ENCODE data around the gene NKTR. TPM values are rescaled to one million over a fixed set of nuclear protein-coding genes. Genes with fewer than 3 reads are reported as not detected.

Gene NKTR
- total and polyA plus RNA-seq, 9 of the 15 experiments (the other 6 are each of a cell fraction or from before 2014, with no cell fraction given) = 19.7 to 123 (median 92.6) TPM

- TF ChIP-seq TFE3 (CRISPR knock-in tag; IDR thresholded peaks at IDR 0.05) = no peak
- TF ChIP-seq POLR2AphosphoS2 (IDR thresholded peaks at IDR 0.05; ENCODE audit: low read length) = peak; percentile 85; the same call in 1 of the 2 replicates
- TF ChIP-seq AFF4 (CRISPR knock-in tag; IDR thresholded peaks at IDR 0.05) = no peak
- 0 out of 2 replicates have a peak, but pooled peaks have one; percentile 16 for TF ChIP-seq POLR2G (IDR thresholded peaks at IDR 0.05; ENCODE audit: low read depth, low read length)
- TF ChIP-seq CREM (IDR thresholded peaks at IDR 0.05; ENCODE audit: low read depth) = no peak
- no peak for TF ChIP-seq CTBP1 (IDR thresholded peaks at IDR 0.05; ENCODE audit: borderline replicate concordance)
Measured at GRCh38 chr3:42649783-42650182, 49.3 kb downstream of the NKTR start (continued).

Measured in K562 (cell line).